GM23338 (cell line): ENCODE data around the gene CDC14A. TPM values are rescaled to one million over a fixed set of nuclear protein-coding genes. Genes with fewer than 3 reads are reported as not detected.
A peak's percentile ranks its signal among the peaks of the same experiment; 100 is the strongest.

Experiments used
- ATAC-seq: fragments of 200-7000 bp; cut with Tn5 transposase; 3 replicates; pipeline ENCODE4 v1.9.1; 2020
- DNase-seq: peaks from one replicate; pipeline ENCODE4 v3.0.0-alpha.2; 2015; ENCODE audit warnings: low spot score
- H2AFZ ChIP-seq: fragments of 200-600 bp; sonication (generic); 2 replicates; pipeline ENCODE4 v1.8.0; 2016; ENCODE audit warnings: antibody characterized with exemption, mild to moderate bottlenecking, moderate library complexity
- H3F3A ChIP-seq: fragments of 200-600 bp; sonication (generic); replicated peaks from 2 replicates; pipeline ENCODE4 v1.8.0; 2017; ENCODE audit warnings: antibody characterized with exemption, mixed run types, low read depth
- H3K27ac ChIP-seq: fragments of 200-600 bp; sonication (generic); 2 replicates; pipeline ENCODE4 v1.6.1; 2016; ENCODE audit warnings: low read depth
- H3K27me3 ChIP-seq: fragments of 200-600 bp; sonication (generic); 2 replicates; pipeline ENCODE4 v1.8.0; 2016; ENCODE audit warnings: mild to moderate bottlenecking, mixed run types, moderate library complexity; ENCODE audit not compliant: insufficient read depth
- H3K36me3 ChIP-seq: fragments of 200-600 bp; sonication (generic); 2 replicates; pipeline ENCODE4 v1.8.0; 2016; ENCODE audit warnings: mild to moderate bottlenecking; ENCODE audit not compliant: insufficient read depth
- H3K4me1 ChIP-seq: fragments of 200-600 bp; sonication (generic); 2 replicates; pipeline ENCODE4 v1.8.0; 2016; ENCODE audit warnings: mild to moderate bottlenecking, moderate library complexity; ENCODE audit not compliant: insufficient read depth
- H3K4me2 ChIP-seq: fragments of 200-600 bp; sonication (generic); 2 replicates; pipeline ENCODE4 v1.7.1; 2017; ENCODE audit warnings: mixed run types
- H3K4me3 ChIP-seq: fragments of 200-600 bp; sonication (generic); 2 replicates; pipeline ENCODE4 v1.6.1; 2016; ENCODE audit warnings: mixed run types
- H3K79me2 ChIP-seq: fragments of 200-600 bp; sonication (generic); replicated peaks from 2 replicates; pipeline ENCODE4 v1.8.0; 2017; ENCODE audit warnings: mild to moderate bottlenecking; ENCODE audit not compliant: insufficient read depth
- H3K9me2 ChIP-seq: fragments of 200-600 bp; sonication (generic); 2 replicates; pipeline ENCODE4 v1.8.0; 2017; ENCODE audit not compliant: insufficient read depth
- H4K20me1 ChIP-seq: fragments of 200-600 bp; sonication (generic); replicated peaks from 2 replicates; pipeline ENCODE4 v1.8.0; 2017; ENCODE audit warnings: mild to moderate bottlenecking; ENCODE audit not compliant: insufficient read depth
- H3K27ac Mint-ChIP-seq: 2 replicates; pipeline ENCODE4 v1.8.0; 2020; ENCODE audit warnings: inconsistent platforms, mild to moderate bottlenecking, moderate library complexity, mixed read lengths
- H3K27me3 Mint-ChIP-seq: 3 replicates; pipeline ENCODE4 v1.8.0; 2022; ENCODE audit warnings: low read depth, mild to moderate bottlenecking, moderate library complexity, mixed read lengths, inconsistent platforms; ENCODE audit not compliant: insufficient read depth, poor library complexity
- H3K36me3 Mint-ChIP-seq: 3 replicates; pipeline ENCODE4 v1.8.0; 2021; ENCODE audit warnings: low read depth, mild to moderate bottlenecking, inconsistent platforms, moderate library complexity, mixed read lengths
- H3K4me1 Mint-ChIP-seq: 3 replicates; pipeline ENCODE4 v1.8.0; 2020; ENCODE audit warnings: mild to moderate bottlenecking, inconsistent platforms, mixed read lengths
- H3K4me3 Mint-ChIP-seq: 3 replicates; pipeline ENCODE4 v1.8.0; 2021; ENCODE audit warnings: moderate library complexity, mild to moderate bottlenecking, inconsistent platforms, mixed read lengths
- H3K9me3 Mint-ChIP-seq: 3 replicates; pipeline ENCODE4 v1.8.0; 2020; ENCODE audit warnings: moderate library complexity, mild to moderate bottlenecking, inconsistent platforms, mixed read lengths
- CTCF ChIP-seq, 2 experiments: fragments of 200-600 bp in 1 of 2; sonication (generic) in 1 of 2; conservative IDR thresholded peaks; 2 replicates each; pipeline versions ENCODE4 v1.5.1 to v1.6.1; 2016 to 2017; ENCODE audit warnings: antibody characterized with exemption in 2 of 2, low read depth in 2 of 2, mild to moderate bottlenecking in 2 of 2, moderate library complexity in 1 of 2
- JUNB ChIP-seq: IDR thresholded peaks from one replicate; pipeline ENCODE4 v1.6.1; 2016; ENCODE audit warnings: antibody characterized with exemption; ENCODE audit not compliant: unreplicated experiment
- ZNF114 ChIP-seq: fragments of 250-450 bp; sonication (Bioruptor Pico); IDR thresholded peaks from 2 replicates; pipeline ENCODE4 v1.5.0; 2020; ENCODE audit warnings: mild to moderate bottlenecking, moderate library complexity
- ZNF331 ChIP-seq: fragments of 250-450 bp; sonication (Bioruptor Pico); IDR thresholded peaks from 2 replicates; pipeline ENCODE4 v1.5.0; 2020; ENCODE audit warnings: low read depth, mild to moderate bottlenecking, moderate library complexity
- ZNF462 ChIP-seq: fragments of 250-450 bp; sonication (Bioruptor Pico); IDR thresholded peaks from 2 replicates; pipeline ENCODE4 v1.5.0; 2020; ENCODE audit warnings: mild to moderate bottlenecking, moderate library complexity
- polyA plus RNA-seq: library from polyadenylated mRNA; unstranded; fragments of >200 nt; fragmentation: Nextera tagmentation; extraction: Ambion mirVana; gene quantifications from 2 replicates; pipeline ENCODE4 v1.2.1, GENCODE V29; 2016
- total RNA-seq: library from RNA; depleted of rRNA; stranded (reverse); fragments of >200 nt; shearing (Covaris generic); gene quantifications from 2 replicates; pipeline ENCODE4 v1.2.3, GENCODE V29; 2014

Gene CDC14A
- total and polyA plus RNA-seq, 2 experiments from 2014 or later, result 11.1 to 20.8 TPM

GRCh38 chr1:100458661-100459357 is 106.5 kb downstream of the CDC14A start (continued):
- TF ChIP-seq ZNF462 (CRISPR knock-in tag) (no peak), ZNF114 (CRISPR knock-in tag) (no peak), ZNF331 (CRISPR knock-in tag) (no peak)

- H3K27me3 ChIP-seq, result no peaks in the 10 kb centered on the region
- peaks cover 6% of the 10 kb centered on the region for H3K27me3 Mint-ChIP-seq
- no peaks in the 10 kb centered on the region; the same call in 1 of the 2 replicates for H4K20me1 ChIP-seq
- no peaks in the 10 kb centered on the region; the same call in 2 of the 3 replicates for H3K9me3 Mint-ChIP-seq
- H2AFZ ChIP-seq, result no peak overlapping the region
- H3K4me3 ChIP-seq, result no peak overlapping the region
- peak; percentile 85 for DNase-seq
- H3K27ac ChIP-seq, result peak overlapping the region; percentile 63
- no peaks in the 10 kb centered on the region for H3K36me3 ChIP-seq
- no peak overlapping the region for H3K27ac Mint-ChIP-seq
- peaks cover 49% of the 10 kb centered on the region for H3K4me1 Mint-ChIP-seq
- H3K9me2 ChIP-seq, result no peaks in the 10 kb centered on the region
- H3K4me3 Mint-ChIP-seq, result no peak overlapping the region
- H3K79me2 ChIP-seq, result no peaks in the 10 kb centered on the region
- no peak for TF ChIP-seq JUNB
- TF ChIP-seq CTCF (conservative IDR thresholded peaks at IDR 0.05; ENCODE audit: low read depth in 2 of 2), result peak; percentile 88 to 97
- peaks cover 6% of the 10 kb centered on the region; the same call in 2 of the 3 replicates for H3K36me3 Mint-ChIP-seq
- ATAC-seq, result peak; percentile 67
- peaks cover 31% of the 10 kb centered on the region for H3K4me1 ChIP-seq
- H3F3A ChIP-seq, result no peaks in the 10 kb centered on the region
- H3K4me2 ChIP-seq, result peak overlapping the region; percentile 28; the same call in 1 of the 2 replicates
Measured at GRCh38 chr1:100459358-100460114, 107.2 kb downstream of the CDC14A start.
